ENCODE data around the gene SLC66A1. TPM values are rescaled to one million over a fixed set of nuclear protein-coding genes. Genes with fewer than 3 reads are reported as not detected.
A peak's percentile ranks its signal among the peaks of the same experiment; 100 is the strongest.
"Not testable (repeated sequence)": the region's sequence is repeated elsewhere in the genome, so short reads cannot be mapped to it uniquely, and the experiment has no call there.

SLC66A1 gene
- total RNA-seq, 1 donor from 2014 or later = 11.1 TPM

DNA sequence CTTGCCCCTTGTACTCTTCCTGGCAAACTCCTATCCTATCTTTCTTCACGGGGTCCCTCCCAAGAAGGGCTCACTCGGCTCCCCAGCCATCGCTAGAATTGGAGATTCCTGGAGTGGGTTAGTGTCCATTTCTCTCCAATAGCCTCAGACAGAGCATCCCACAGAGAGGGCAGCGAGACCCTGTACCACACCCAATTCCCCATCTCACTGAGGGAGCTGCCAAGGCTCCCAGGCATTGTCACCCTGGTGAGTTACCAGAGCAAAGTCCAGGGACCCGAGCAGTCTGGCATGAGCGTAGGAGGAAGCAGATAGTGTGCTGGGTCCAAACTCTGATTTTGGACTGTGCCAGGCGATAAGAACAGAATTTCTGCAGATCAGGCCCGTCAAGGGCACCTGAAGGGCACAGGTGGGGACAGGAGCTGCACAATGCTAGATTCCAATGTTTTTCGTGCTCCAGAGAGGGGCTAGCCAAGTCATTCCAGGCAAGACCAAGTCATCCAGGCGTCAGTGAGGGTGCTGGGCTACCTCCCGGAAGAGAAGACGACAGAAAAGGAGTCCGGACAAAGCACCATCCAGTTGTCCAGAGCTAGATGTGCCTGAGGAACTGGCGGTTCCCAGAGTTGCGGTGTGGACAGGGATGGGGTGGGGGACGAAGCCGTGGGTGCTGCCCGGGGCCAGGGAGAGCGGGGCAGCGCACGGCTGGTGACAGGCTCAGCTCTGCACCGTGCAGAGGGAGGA lies 38.9 kb upstream of the SLC66A1 start:
- Histone ChIP-seq H3K4me3 (peak overlapping the region in 1 of 2 donors; percentile 40), H3K36me3 (no peaks in the 10 kb centered on the region), H3K27ac (no peak overlapping the region), H3K4me1 (no peaks in the 10 kb centered on the region), H3K27me3 (no peaks in the 10 kb centered on the region), H3K9me3 (peaks cover 0 to 5% of the 10 kb centered on the region in 2 donors)
- TF ChIP-seq, protein P1, sequence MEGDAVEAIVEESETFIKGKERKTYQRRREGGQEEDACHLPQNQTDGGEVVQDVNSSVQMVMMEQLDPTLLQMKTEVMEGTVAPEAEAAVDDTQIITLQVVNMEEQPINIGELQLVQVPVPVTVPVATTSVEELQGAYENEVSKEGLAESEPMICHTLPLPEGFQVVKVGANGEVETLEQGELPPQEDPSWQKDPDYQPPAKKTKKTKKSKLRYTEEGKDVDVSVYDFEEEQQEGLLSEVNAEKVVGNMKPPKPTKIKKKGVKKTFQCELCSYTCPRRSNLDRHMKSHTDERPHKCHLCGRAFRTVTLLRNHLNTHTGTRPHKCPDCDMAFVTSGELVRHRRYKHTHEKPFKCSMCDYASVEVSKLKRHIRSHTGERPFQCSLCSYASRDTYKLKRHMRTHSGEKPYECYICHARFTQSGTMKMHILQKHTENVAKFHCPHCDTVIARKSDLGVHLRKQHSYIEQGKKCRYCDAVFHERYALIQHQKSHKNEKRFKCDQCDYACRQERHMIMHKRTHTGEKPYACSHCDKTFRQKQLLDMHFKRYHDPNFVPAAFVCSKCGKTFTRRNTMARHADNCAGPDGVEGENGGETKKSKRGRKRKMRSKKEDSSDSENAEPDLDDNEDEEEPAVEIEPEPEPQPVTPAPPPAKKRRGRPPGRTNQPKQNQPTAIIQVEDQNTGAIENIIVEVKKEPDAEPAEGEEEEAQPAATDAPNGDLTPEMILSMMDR (IDR thresholded peaks at IDR 0.05) = no peak
- DNase-seq (ENCODE audit: low spot score in 2 of 2) = no peak
- intact Hi-C loops (cut with DNase I) = no loop called here

DNA sequence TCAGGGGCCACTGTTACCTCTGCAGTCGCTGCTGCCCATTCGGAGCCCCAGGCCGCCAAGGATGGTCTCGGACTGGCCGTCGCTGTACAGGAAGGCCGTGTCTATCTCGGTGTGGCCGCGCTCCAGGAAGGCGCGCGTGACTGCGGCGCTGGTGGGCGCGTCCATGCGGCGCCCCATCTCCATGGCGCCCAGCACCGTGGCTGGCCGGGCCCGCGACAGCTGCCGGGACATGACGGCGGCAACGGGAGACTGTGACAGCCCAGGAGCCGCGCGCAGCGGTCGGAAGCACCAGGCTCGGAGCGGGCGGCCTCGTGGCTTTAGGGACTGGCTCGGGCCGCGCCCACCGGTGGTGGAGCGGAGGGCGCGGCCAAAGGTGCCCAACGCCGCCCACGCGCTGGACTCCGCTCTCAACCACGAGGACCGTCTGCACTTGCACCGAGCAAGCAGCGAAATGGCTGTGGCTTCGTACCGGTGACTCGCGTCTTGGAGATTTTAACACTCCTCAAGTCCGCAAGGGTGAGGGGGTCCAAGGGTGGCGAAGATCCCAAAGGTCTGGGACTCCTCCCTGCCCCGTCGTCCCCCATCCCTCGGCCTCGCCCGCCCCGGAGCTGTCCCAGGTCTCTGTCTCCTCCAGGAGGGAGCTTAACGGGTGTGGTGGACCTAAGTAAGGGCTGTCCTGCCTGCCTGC lies 38.1 kb upstream of the SLC66A1 start:
- H3K4me1 ChIP-seq; DNase-seq (ENCODE audit: low spot score in 2 of 2); H3K27me3 ChIP-seq; intact Hi-C loops (cut with DNase I); H3K27ac ChIP-seq; H3K36me3 ChIP-seq; H3K9me3 ChIP-seq: not testable (repeated sequence)
- peak overlapping the region in 1 of 2 donors; percentile 40 for H3K4me3 ChIP-seq

- Histone ChIP-seq H3K4me1 (no peaks in the 10 kb centered on the region), H3K36me3 (no peaks in the 10 kb centered on the region), H3K27ac (no peak overlapping the region), H3K9me3 (peaks cover 0 to 5% of the 10 kb centered on the region in 2 donors), H3K4me3 (no peak overlapping the region), H3K27me3 (no peaks in the 10 kb centered on the region)
- TF ChIP-seq, protein P1 (IDR thresholded peaks at IDR 0.05) = no peak
- intact Hi-C loops (cut with DNase I) = no loop called here
- no peak for DNase-seq (ENCODE audit: low spot score in 2 of 2)
These were observed 37.5 kb upstream of the SLC66A1 start for GRCh38 chr1:19274636-19275035.

DNA sequence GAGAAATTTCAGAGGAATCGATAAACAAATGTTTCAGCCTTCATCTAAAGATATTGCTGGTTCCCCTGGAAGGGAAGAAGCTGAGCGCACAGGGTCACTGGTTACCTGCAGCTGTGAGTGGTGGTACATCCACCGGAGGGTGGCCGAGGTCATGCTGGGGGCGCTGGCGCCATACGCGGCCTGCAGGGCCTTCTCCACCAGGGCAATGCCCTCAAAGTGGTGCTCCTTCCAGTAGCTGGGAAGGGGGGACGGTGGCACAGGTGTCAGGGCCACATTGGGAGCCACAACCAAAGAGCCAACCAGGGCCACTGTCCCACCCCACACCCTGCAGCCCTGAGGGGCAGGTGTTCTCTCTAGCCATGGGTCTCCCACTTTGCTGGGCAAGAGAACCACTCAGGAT lies 28.2 kb upstream of the SLC66A1 start:
- DNase-seq (ENCODE audit: low spot score in 2 of 2) = no peak
- intact Hi-C loops (cut with DNase I) = no loop called here
- Histone ChIP-seq H3K27ac (no peak overlapping the region), H3K4me1 (peaks cover 0 to under 1% of the 10 kb centered on the region in 2 donors), H3K9me3 (no peaks in the 10 kb centered on the region), H3K27me3 (no peaks in the 10 kb centered on the region), H3K4me3 (no peak overlapping the region), H3K36me3 (peaks cover 0 to 6% of the 10 kb centered on the region in 2 donors)
- TF ChIP-seq, protein P1 (IDR thresholded peaks at IDR 0.05) = no peak

DNA sequence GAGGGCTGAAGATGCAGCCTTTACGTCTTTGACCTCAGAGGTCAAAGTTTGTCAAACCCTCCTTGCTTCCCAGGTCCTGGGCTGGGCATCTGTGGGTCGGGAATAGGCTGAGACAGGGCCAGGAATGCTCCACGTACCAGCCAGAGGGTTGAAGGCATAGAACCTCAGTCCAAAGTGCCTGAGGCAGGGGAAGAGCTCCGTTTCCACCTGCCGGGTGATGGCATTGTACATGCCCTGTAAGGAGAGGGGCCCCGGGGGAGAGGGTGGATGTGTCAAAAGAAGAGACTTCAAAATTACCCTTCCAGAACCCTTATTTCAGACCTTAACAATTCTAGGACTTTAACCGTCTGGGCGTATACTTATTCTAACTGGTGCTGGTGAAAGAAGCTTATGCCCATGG lies 27.2 kb upstream of the SLC66A1 start:
- intact Hi-C loops (cut with DNase I) = no loop called here
- TF ChIP-seq, protein P1 (IDR thresholded peaks at IDR 0.05) = no peak
- H3K36me3 ChIP-seq = peaks cover 0 to 6% of the 10 kb centered on the region in 2 donors
- peaks cover 0 to 4% of the 10 kb centered on the region in 2 donors for H3K4me1 ChIP-seq
- DNase-seq (ENCODE audit: low spot score in 2 of 2) = no peak
- H3K9me3 ChIP-seq = no peaks in the 10 kb centered on the region
- H3K27ac ChIP-seq = no peak overlapping the region
- no peak overlapping the region for H3K4me3 ChIP-seq
- no peaks in the 10 kb centered on the region for H3K27me3 ChIP-seq

- H3K9me3 ChIP-seq; intact Hi-C loops (cut with DNase I); DNase-seq (ENCODE audit: low spot score in 2 of 2): not testable (repeated sequence)
These were observed 26.8 kb upstream of the SLC66A1 start for GRCh38 chr1:19285366-19285765.

GRCh38 chr1:19285807-19286206 lies 26.3 kb upstream of the SLC66A1 start:
- H3K36me3 ChIP-seq; H3K4me3 ChIP-seq; H3K9me3 ChIP-seq; H3K4me1 ChIP-seq; H3K27me3 ChIP-seq; DNase-seq (ENCODE audit: low spot score in 2 of 2); H3K27ac ChIP-seq; intact Hi-C loops (cut with DNase I): not testable (repeated sequence)

More at GRCh38 chr1:19285366-19285765, 26.8 kb upstream of the SLC66A1 start:
- H3K27me3 ChIP-seq, H3K4me3 ChIP-seq, H3K4me1 ChIP-seq, H3K36me3 ChIP-seq, H3K27ac ChIP-seq: not testable (repeated sequence)
